Esophagus squamous epithelium (tissue), 5 donors: Measurements from ENCODE around the gene CEP112. TPM values are rescaled to one million over a fixed set of nuclear protein-coding genes. Genes with fewer than 3 reads are reported as not detected.

Experiments
- DNase-seq: peaks from one replicate; lab custom pipeline; 2025; lab: John Stamatoyannopoulos, UW
- H3K27ac ChIP-seq, 4 donors: fragments of 200-600 bp; sonication (generic); one replicate each; pipeline ENCODE4 v1.5.1; 2016 to 2019; ENCODE audit warnings: mild to moderate bottlenecking in 1 of 4
- H3K27me3 ChIP-seq, 4 donors: fragments of 200-600 bp; sonication (generic); 1 replicate in 3 of 4; 2 replicates in 1 of 4; pipeline versions ENCODE4 v1.5.1 to v1.6.0; 2017 to 2021; ENCODE audit warnings: antibody characterized with exemption in 1 of 4
- H3K36me3 ChIP-seq, 3 donors: fragments of 200-600 bp; sonication (generic); one replicate each; pipeline ENCODE4 v1.5.1; 2016 to 2019
- H3K4me1 ChIP-seq, 3 donors: fragments of 200-600 bp; sonication (generic); one replicate each; pipeline ENCODE4 v1.5.1; 2017 to 2019
- H3K4me3 ChIP-seq, 4 donors: fragments of 200-600 bp; sonication (generic); 1 replicate in 3 of 4; 2 replicates in 1 of 4; pipeline ENCODE4 v1.5.1; 2016 to 2019; ENCODE audit warnings: mild to moderate bottlenecking in 2 of 4, moderate library complexity in 1 of 4
- H3K9me3 ChIP-seq, 3 donors: fragments of 200-600 bp; sonication (generic); one replicate each; pipeline ENCODE4 v1.5.1; 2016 to 2019
- POLR2A ChIP-seq, 4 donors: fragments of 450-650 bp; IDR thresholded peaks; one replicate each; pipeline ENCODE4 v1.6.1; 2017; ENCODE audit warnings: antibody characterized with exemption in 4 of 4, mild to moderate bottlenecking in 4 of 4, moderate library complexity in 3 of 4
- WGBS, 2 donors: methylation state at CpG; one replicate each; pipeline ENCODE4 v1.1.5; 2018; 5-methylcytosine and 5-hydroxymethylcytosine counted together
- intact Hi-C: fragments of 100-400 bp; cut with DNase I; formaldehyde crosslinking; loops from one replicate; pipeline ENCODE4 v1.15.0; 2022
- total RNA-seq, 4 donors: library from RNA; depleted of rRNA; stranded (reverse); fragments of >200 nt; gene quantifications; one replicate each; pipeline ENCODE4 v1.1.0, GENCODE V29; 2016
- TF ChIP-seq, protein P1 (sequence below), 6 experiments: fragments of 450-650 bp in 4 of 6; fragments of 200-600 bp in 2 of 6; sonication (generic) in 2 of 6; IDR thresholded peaks; one replicate each; pipeline ENCODE4 v1.5.1; 2016 to 2019; ENCODE audit warnings: antibody characterized with exemption in 6 of 6, mild to moderate bottlenecking in 4 of 6, moderate library complexity in 4 of 6
- donor health status: DM: yes; HTN: yes; CAD: no.

CEP112 gene
- total RNA-seq, 4 donors from 2014 or later, result 2.5 to 10.9 (median 6.4) TPM

DNA sequence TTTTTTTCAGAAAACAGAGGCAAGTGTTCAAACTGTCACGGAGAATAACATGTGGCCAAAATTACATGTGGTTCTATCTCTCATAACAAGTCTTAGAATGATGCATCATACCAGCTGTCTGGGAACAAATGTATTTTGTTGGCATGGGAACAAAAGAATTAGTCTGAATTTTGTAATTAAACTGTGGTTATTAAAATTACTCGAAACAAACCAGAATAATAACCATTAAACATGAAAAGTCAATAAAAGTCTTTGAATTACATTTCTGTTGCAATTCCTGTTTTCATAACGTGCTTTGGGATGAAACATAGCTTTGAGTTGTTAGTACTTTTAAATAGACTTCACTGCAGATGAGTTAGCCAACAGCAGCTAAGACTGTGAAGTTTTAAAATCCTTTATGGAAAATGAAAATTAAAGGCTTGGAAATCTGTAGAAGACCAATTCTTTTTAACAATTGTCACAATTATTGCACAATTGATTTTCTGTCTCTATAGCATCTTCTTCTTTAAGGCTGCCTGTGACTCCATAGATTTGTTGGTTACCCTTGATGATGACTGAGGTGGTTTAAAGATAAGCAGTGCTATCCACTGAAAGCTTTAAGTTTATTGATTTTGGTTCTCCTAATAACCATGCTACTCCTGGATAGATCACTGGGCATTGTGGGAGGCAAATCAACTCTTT, 512.6 kb downstream of the CEP112 start:
- Histone ChIP-seq H3K4me1 (peaks cover 0 to 12% (median 0%) of the 10 kb centered on the region in 3 donors), H3K27me3 (no peaks in the 10 kb centered on the region), H3K9me3 (no peaks in the 10 kb centered on the region), H3K27ac (peak overlapping the region in 1 of 4 donors; percentile 21), H3K4me3 (no peak overlapping the region), H3K36me3 (no peaks in the 10 kb centered on the region)
- intact Hi-C loops, result no loop called here
- 46 to 51% methylated on average over 3 of the region's 3 CpGs for whole genome bisulfite sequencing, 2 donors
- TF ChIP-seq, protein P1, sequence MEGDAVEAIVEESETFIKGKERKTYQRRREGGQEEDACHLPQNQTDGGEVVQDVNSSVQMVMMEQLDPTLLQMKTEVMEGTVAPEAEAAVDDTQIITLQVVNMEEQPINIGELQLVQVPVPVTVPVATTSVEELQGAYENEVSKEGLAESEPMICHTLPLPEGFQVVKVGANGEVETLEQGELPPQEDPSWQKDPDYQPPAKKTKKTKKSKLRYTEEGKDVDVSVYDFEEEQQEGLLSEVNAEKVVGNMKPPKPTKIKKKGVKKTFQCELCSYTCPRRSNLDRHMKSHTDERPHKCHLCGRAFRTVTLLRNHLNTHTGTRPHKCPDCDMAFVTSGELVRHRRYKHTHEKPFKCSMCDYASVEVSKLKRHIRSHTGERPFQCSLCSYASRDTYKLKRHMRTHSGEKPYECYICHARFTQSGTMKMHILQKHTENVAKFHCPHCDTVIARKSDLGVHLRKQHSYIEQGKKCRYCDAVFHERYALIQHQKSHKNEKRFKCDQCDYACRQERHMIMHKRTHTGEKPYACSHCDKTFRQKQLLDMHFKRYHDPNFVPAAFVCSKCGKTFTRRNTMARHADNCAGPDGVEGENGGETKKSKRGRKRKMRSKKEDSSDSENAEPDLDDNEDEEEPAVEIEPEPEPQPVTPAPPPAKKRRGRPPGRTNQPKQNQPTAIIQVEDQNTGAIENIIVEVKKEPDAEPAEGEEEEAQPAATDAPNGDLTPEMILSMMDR (IDR thresholded peaks at IDR 0.05), result no peak
- no peak for TF ChIP-seq POLR2A (IDR thresholded peaks at IDR 0.05)
- no peak for DNase-seq

DNA sequence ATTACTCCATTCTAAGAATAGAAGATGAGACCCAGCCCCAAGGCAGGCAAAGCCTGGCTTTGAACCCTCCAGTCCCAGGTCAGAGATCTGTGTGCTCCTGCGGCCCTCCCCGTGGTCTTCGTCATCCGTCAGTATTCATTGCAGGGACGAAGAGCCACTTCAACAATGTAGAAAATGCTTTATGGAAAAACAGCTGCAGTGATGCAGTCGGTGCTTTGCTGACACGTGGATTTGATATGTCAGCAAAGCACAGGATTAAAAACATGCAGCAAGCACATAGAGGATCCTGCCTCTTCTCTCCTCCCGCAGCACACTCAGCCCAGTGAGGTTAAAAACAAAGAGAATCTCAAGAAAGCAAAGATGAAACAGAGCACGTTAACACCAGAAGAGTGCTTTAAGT, 513.4 kb downstream of the CEP112 start:
- Histone ChIP-seq H3K27ac (peak overlapping the region in 1 of 4 donors; percentile 21), H3K9me3 (no peaks in the 10 kb centered on the region), H3K4me3 (no peak overlapping the region), H3K4me1 (peaks cover 0 to 12% (median 0%) of the 10 kb centered on the region in 3 donors), H3K36me3 (no peaks in the 10 kb centered on the region), H3K27me3 (no peaks in the 10 kb centered on the region)
- intact Hi-C loops, result no loop called here
- no peak for DNase-seq
- WGBS, 2 donors, result 48 to 70% methylated on average over 9 of the region's 9 CpGs
- TF ChIP-seq POLR2A (IDR thresholded peaks at IDR 0.05), result no peak
- TF ChIP-seq, protein P1 (IDR thresholded peaks at IDR 0.05), result no peak

DNA sequence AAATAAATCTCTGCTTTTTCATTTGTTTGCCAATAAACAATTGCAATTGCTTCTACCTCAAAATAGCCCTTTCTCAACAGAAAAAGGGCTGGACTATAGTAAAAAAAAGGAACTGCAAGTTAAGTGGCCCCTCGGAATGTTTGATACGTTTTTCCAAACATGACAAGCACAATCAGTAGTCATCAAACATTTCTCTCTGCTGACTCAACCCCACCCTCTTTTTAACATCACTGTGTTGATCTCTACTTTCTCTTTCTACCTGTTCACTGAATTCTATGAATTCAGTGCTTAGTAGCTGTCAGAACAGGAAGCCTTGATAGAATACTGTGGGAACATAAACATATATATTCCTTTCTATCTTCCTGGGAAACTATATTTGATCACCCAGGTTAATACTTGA, 514.0 kb downstream of the CEP112 start:
- Histone ChIP-seq H3K9me3 (no peaks in the 10 kb centered on the region), H3K4me1 (peaks cover 0 to 12% (median 0%) of the 10 kb centered on the region in 3 donors), H3K4me3 (no peak overlapping the region), H3K27me3 (no peaks in the 10 kb centered on the region), H3K36me3 (no peaks in the 10 kb centered on the region), H3K27ac (no peak overlapping the region)
- 35 to 36% methylated on average over 2 of the region's 2 CpGs for WGBS, 2 donors
- DNase-seq, result no peak
- intact Hi-C loops, result no loop called here
- no peak for TF ChIP-seq POLR2A (IDR thresholded peaks at IDR 0.05)
- TF ChIP-seq, protein P1 (IDR thresholded peaks at IDR 0.05), result no peak

DNA sequence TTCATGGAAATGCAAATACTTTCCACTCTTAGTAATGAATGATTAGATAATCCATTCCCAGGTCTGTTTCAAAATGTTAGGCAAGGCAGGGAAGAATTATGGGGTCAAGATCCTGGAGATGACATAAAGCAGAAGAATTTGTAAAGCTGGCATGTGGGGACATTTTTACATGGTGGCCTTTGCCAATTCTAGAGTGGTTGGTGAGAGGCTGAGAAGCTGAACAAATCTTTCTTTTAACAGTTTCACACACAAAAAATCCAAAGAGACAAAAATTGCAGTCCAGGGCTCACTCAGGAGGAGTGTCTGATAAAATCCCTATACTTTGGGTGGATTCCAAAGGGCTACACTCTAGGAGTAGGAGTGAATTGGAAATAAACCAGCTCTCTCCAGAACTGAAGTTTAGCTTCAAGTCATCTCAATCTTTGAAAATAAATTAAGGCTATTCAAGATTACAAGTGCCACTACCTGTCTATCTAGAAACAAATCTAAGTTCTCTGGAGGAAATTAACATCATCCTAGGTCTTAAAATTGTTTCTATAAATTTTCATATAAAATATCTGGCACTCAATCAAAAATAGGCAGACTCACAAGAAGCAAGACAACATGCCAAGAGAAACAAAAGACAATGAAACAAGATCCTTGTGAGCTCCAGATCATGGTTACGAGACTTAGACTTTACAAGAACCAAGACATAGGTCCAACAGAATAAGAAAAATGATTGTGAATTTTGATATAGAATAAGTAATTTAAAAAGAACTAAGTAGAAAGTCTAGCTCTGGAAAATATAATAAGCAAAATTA, 517.5 kb downstream of the CEP112 start:
- no peak overlapping the region for H3K4me3 ChIP-seq
- no peaks in the 10 kb centered on the region for H3K9me3 ChIP-seq
- peaks cover 0 to 12% (median 0%) of the 10 kb centered on the region in 3 donors for H3K4me1 ChIP-seq
- intact Hi-C loops, result no loop called here
- DNase-seq, result no peak
- TF ChIP-seq, protein P1 (IDR thresholded peaks at IDR 0.05), result no peak
- TF ChIP-seq POLR2A (IDR thresholded peaks at IDR 0.05), result no peak
- no peak overlapping the region for H3K27ac ChIP-seq
- WGBS, 2 donors, result 84 to 89% methylated on average over 1 of the region's 1 CpG
- no peaks in the 10 kb centered on the region for H3K27me3 ChIP-seq
- no peaks in the 10 kb centered on the region for H3K36me3 ChIP-seq
